Stomach (tissue), 4 donors: ENCODE data around the gene ALDH1L2.
"Not testable (repeated sequence)": the region's sequence is repeated elsewhere in the genome, so short reads cannot be mapped to it uniquely, and the experiment has no call there.

ENCODE experiments used
- CTCF ChIP-seq, 7 experiments: fragments of 450-650 bp in 4 of 7; fragments of 200-600 bp in 3 of 7; sonication (generic) in 3 of 7; IDR thresholded peaks; one replicate each; pipeline ENCODE4 v1.5.1; 2016 to 2019; ENCODE audit warnings: antibody characterized with exemption in 7 of 7, control low read depth in 2 of 7, mild to moderate bottlenecking in 1 of 7
- EP300 ChIP-seq: sonication (generic); formaldehyde crosslinking; IDR thresholded peaks from one replicate; pipeline ENCODE4 v1.6.1; 2017; ENCODE audit warnings: antibody characterized with exemption
- POLR2A ChIP-seq, 4 donors: fragments of 450-650 bp; IDR thresholded peaks; one replicate each; pipeline ENCODE4 v1.6.1; 2016; ENCODE audit warnings: antibody characterized with exemption in 4 of 4, control low read depth in 2 of 4, mild to moderate bottlenecking in 1 of 4, moderate library complexity in 1 of 4
- POLR2AphosphoS5 ChIP-seq, 3 donors: sonication (generic); formaldehyde crosslinking; IDR thresholded peaks; one replicate each; pipeline ENCODE4 v1.6.1; 2016; ENCODE audit warnings: antibody characterized with exemption in 3 of 3

DNA sequence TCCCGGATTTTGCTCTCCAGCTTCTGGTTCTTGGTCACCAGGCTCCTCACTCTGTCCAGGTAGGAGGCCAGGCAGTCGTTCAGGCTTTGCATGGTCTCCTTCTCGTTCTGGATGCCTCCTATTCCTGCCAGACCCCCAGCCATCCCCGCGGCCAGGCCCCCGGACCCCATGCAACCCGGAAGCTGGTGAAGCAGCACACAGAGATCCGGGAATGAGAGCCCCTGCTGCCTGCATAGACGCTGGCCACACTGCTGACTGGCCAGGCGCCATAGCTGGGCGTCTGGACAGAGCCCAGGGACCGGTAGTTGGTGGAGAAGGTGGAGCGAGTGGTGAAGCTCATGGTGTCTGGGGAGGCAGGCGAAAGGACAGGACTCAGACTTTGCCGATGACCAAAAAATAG is 106.6 kb downstream of the ALDH1L2 start:
- TF ChIP-seq CTCF (IDR thresholded peaks at IDR 0.05); POLR2A (IDR thresholded peaks at IDR 0.05); POLR2AphosphoS5 (IDR thresholded peaks at IDR 0.05); EP300: not testable (repeated sequence)
